Aorta (tissue), 5 donors: ENCODE results near the gene KIF14. TPM values are rescaled to one million over a fixed set of nuclear protein-coding genes. Genes with fewer than 3 reads are reported as not detected.

Source experiments
- ATAC-seq: fragments of 200-7000 bp; cut with Tn5 transposase; one replicate; pipeline ENCODE4 v1.9.1; 2022; ENCODE audit warnings: moderate library complexity; ENCODE audit not compliant: low FRiP score
- DNase-seq, 2 donors: peaks; one replicate each; pipeline ENCODE4 v3.0.0-alpha.2; 2020
- H3K27ac ChIP-seq, 2 donors: one replicate each; pipeline ENCODE4 v1.5.1; 2013; ENCODE audit warnings: low read length in 2 of 2, mild to moderate bottlenecking in 2 of 2, moderate library complexity in 2 of 2, control low read depth in 1 of 2, inconsistent platforms in 1 of 2, low read depth in 1 of 2
- H3K27me3 ChIP-seq, 2 donors: one replicate each; pipeline ENCODE4 v1.6.1; 2013; ENCODE audit warnings: control low read depth in 1 of 2, low read length in 1 of 2, mild to moderate bottlenecking in 1 of 2, moderate library complexity in 1 of 2; ENCODE audit not compliant: insufficient read depth in 2 of 2, control insufficient read depth in 1 of 2
- H3K36me3 ChIP-seq, 2 donors: one replicate each; pipeline ENCODE4 v1.6.1; 2013; ENCODE audit warnings: control low read depth in 1 of 2, low read length in 1 of 2, mild to moderate bottlenecking in 1 of 2; ENCODE audit not compliant: insufficient read depth in 2 of 2, control insufficient read depth in 1 of 2
- H3K4me1 ChIP-seq, 2 donors: one replicate each; pipeline ENCODE4 v1.6.1; 2013; ENCODE audit warnings: low read length in 2 of 2, control low read depth in 1 of 2, mild to moderate bottlenecking in 1 of 2, moderate library complexity in 1 of 2; ENCODE audit not compliant: insufficient read depth in 2 of 2, control insufficient read depth in 1 of 2
- H3K4me3 ChIP-seq, 2 donors: one replicate each; pipeline ENCODE4 v1.5.1; 2013; ENCODE audit warnings: low read length in 2 of 2, control low read depth in 1 of 2, mild to moderate bottlenecking in 1 of 2
- H3K9me3 ChIP-seq: one replicate; pipeline ENCODE4 v1.6.1; 2013; ENCODE audit warnings: mild to moderate bottlenecking, low read length; ENCODE audit not compliant: control insufficient read depth
- WGBS, 2 donors: extraction: QIAGEN DNeasy Blood & Tissue Kit; methylation state at CpG; one replicate each; pipeline ENCODE4 v1.1.7; 2013; 5-methylcytosine and 5-hydroxymethylcytosine counted together
- intact Hi-C, 2 donors: fragments of 100-400 bp; cut with DNase I; formaldehyde crosslinking; loops; one replicate each; pipeline versions ENCODE4 v1.14.2 to v1.15.0; 2022
- polyA plus RNA-seq, 2 donors: library from polyadenylated mRNA; stranded (reverse); fragments of 200-250 nt; gene quantifications; one replicate each; pipeline ENCODE4 v1.2.3, GENCODE V29; 2013
- total RNA-seq, 2 donors: library from RNA; stranded (reverse); fragmentation: NEBNext Ultra II Directional; extraction: Animal tissue kit (Norgen Biotek cat#: 25700); gene quantifications; one replicate each; pipeline ENCODE4 v1.2.1, GENCODE V29; 2021
- donor health status: healthy with polysubstance abuse.
- donor health status: Bipolar disorder and iron deficiency.
- donor health status: DM: no; HTN: no; CAD: no.
- donor health status: DM: no; HTN: no; CAD: no.
- donor health status: DM: yes; HTN: yes; CAD: no.

KIF14 gene
- total and polyA plus RNA-seq, 4 donors = 0.13 to 0.60 (median 0.18) TPM

DNA sequence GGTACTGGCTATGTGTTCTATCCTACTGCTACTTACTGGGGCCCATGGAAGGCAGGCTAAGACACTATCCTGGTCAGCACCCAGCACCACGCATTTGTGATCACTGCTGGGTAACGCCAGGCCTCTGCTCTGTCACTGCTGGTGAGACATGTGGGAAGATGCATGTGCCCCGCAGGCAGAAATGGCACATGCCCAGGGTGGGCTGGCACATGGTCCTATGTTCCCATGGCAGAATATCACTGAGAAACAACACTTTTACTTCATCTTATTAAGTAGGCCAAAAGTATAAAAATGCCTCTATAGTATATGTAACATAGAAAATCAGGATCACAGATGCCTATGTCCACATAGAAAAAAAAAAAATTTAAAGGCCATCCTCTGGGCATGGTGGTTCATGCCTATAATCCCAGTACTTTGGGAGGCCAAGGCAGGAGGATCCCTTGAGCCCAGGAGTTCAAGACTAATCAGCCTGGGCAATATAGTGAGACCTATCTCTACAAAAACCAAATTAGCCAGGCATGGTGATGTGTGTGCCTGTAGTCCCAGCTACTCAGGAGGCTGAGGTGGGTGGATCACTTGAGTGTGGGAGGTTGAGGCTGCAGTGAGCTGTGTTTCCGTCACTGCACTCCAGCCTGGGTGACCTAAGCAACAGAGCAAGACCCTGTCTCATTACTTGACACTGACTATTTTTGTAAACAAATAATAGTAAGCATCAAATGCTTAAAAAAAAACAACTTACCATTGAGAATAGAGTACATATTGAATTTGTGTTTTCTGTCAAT is 37.7 kb upstream of the KIF14 start:
- Histone ChIP-seq H3K27me3 (no peaks in the 10 kb centered on the region), H3K36me3 (peaks cover 4 to 5% of the 10 kb centered on the region in 2 donors), H3K4me3 (no peak overlapping the region), H3K27ac (no peak overlapping the region), H3K4me1 (no peaks in the 10 kb centered on the region), H3K9me3 (no peaks in the 10 kb centered on the region)
- DNase-seq (no peak), ATAC-seq (no peak)
- intact Hi-C loops = no loop called here
- WGBS, 2 donors = 93 to 96% methylated on average over 4 of the region's 4 CpGs

DNA sequence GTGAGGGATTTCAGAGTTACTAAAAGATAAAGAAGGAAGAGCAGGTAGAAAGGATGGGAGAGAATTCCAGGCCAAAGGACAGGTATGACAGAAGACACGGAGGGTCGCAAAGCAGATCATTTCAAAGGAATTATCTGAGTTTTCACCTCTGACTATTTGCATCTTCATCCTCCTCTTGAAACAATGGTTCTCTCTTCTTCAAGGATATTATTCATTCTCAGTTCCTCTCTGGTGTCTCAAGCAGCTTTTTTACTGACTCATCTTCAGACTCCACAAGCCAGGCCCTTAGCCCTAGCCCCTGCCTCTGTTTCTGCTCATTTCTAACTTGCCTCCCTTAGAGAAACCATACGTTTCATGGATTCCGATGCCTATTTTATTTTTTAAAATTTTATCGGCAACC is 34.1 kb upstream of the KIF14 start:
- no peak for DNase-seq
- no peaks in the 10 kb centered on the region for H3K9me3 ChIP-seq
- no peaks in the 10 kb centered on the region for H3K4me1 ChIP-seq
- ATAC-seq = no peak
- intact Hi-C loops = no loop called here
- no peaks in the 10 kb centered on the region for H3K27me3 ChIP-seq
- H3K36me3 ChIP-seq = peaks cover 7% of the 10 kb centered on the region in 2 donors
- H3K27ac ChIP-seq = no peak overlapping the region
- no peak overlapping the region for H3K4me3 ChIP-seq
- 95 to 97% methylated on average over 5 of the region's 5 CpGs for WGBS, 2 donors

DNA sequence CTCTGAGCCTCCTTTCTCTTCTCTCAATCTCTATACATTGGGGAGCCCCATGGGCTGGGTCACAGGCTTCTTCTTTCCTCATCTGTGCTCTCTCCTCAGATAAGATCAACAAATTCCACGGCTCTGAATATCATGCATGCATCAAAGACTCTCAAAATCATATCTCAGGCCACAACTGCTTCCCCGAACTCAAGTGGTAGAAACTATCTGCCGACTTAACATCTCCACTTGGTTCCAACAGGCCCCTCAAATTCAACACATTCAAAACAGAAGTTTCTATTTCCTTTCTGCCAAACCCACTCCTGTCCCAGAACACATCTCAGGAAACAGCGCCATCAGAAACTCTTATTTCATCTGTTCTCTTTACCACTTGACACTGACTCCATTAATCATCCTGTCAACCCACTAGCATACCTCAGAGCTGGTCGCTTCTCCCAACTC is 32.5 kb upstream of the KIF14 start:
- no peaks in the 10 kb centered on the region for H3K27me3 ChIP-seq
- H3K27ac ChIP-seq = no peak overlapping the region
- no peak for ATAC-seq
- no peak overlapping the region for H3K4me3 ChIP-seq
- intact Hi-C loops = no loop called here
- H3K4me1 ChIP-seq = no peaks in the 10 kb centered on the region
- H3K9me3 ChIP-seq = no peaks in the 10 kb centered on the region
- no peak for DNase-seq
- peaks cover 5 to 7% of the 10 kb centered on the region in 2 donors for H3K36me3 ChIP-seq
- WGBS, 2 donors = 77 to 82% methylated on average over 5 of the region's 5 CpGs

DNA sequence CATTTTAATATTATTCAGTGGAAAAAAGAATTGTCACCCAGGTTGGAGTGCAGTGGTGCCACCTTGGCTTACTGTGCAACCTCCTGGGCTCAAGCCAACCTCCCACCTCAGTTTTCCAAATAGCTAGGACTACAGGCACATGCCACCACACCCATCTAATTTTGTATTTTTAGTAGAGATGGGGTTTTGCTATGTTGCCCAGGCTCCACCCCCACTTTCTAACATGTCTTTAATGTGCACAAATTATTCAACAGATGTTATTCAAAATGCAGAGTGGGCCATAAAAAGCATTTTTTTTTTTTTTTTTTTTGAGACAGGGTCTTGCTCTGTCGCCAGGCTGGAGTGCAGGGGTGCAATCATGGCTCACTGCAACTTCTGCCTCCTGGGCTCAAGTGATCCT is 31.8 kb upstream of the KIF14 start:
- WGBS, 2 donors = 100% methylated on average over 1 of the region's 1 CpG
- no peak overlapping the region for H3K27ac ChIP-seq
- no peaks in the 10 kb centered on the region for H3K27me3 ChIP-seq
- H3K4me3 ChIP-seq = no peak overlapping the region
- no peaks in the 10 kb centered on the region for H3K4me1 ChIP-seq
- ATAC-seq = no peak
- H3K36me3 ChIP-seq = peaks cover 3 to 7% of the 10 kb centered on the region in 2 donors
- no peaks in the 10 kb centered on the region for H3K9me3 ChIP-seq
- DNase-seq = no peak
- intact Hi-C loops = no loop called here

DNA sequence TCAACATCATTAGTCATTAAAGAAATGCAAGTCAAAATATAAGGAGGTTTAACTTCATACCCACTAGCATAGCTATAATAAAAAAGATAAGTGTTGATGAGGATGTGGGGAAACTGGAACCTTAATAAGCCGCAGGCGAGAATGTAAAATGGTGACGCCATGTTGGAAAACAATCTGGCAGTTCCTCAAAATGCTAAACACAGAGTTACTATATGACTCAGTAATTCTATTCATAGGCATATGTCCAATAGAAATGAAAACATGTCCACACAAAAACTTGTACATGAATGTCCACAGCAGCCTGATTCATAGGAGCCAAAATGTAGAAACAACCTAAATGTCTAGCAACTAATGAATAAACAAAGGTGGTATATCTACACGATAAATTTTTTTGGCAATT is 26.0 kb upstream of the KIF14 start:
- no peak for ATAC-seq
- Histone ChIP-seq H3K4me3 (no peak overlapping the region), H3K36me3 (peaks cover 1 to 3% of the 10 kb centered on the region in 2 donors), H3K27ac (no peak overlapping the region), H3K9me3 (no peaks in the 10 kb centered on the region), H3K4me1 (no peaks in the 10 kb centered on the region), H3K27me3 (no peaks in the 10 kb centered on the region)
- intact Hi-C loops = no loop called here
- no peak for DNase-seq
- WGBS, 2 donors = 94 to 97% methylated on average over 4 of the region's 4 CpGs

DNA sequence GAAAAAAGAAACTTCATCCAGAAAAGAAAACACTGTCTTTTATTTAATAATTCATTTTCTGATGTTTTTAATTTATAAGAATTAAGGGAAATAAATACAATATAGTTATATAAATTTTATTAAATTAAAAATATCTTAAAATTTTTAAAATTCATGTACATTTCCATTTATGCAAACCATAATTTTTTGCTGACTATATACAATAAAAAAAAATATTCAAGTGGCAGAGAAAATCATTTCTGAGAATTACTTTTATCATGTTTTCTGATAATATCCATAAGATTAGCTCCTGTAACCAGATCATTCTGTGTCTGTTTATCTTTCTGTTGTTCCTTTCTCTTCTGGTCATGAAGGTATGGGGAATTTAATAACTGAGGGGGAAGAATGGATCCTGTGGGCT is 23.5 kb upstream of the KIF14 start:
- intact Hi-C loops = no loop called here
- ATAC-seq = no peak
- no peaks in the 10 kb centered on the region for H3K36me3 ChIP-seq

DNA sequence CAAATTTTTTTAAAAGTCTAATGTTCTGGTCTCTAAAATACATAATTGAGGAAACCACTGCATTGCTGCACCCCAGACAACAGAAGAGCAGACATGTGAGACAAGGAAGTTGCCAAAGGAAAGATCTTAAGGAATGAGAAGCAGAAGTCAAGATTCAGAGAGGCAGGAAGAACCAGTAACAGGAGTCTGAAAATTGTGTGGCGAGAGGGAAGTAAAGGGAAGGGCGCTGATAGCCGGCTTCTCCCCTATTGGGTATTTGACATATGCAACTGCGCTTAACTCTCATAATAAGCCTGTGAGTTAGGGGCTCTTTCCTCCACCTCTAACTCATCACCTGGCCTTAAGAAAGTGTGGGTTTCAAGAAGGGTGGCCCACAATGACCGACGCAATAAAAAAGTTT is 21.9 kb upstream of the KIF14 start:
- DNase-seq = no peak
- WGBS, 2 donors = 86 to 88% methylated on average over 6 of the region's 6 CpGs
- intact Hi-C loops = no loop called here
- Histone ChIP-seq H3K36me3 (no peaks in the 10 kb centered on the region), H3K4me1 (no peaks in the 10 kb centered on the region), H3K4me3 (no peak overlapping the region), H3K27me3 (no peaks in the 10 kb centered on the region), H3K9me3 (no peaks in the 10 kb centered on the region), H3K27ac (no peak overlapping the region)
- ATAC-seq = no peak

More for the DNA sequence above, 23.5 kb upstream of the KIF14 start:
- H3K4me1 ChIP-seq = no peaks in the 10 kb centered on the region
- H3K27ac ChIP-seq = no peak overlapping the region
- DNase-seq = no peak
- no peaks in the 10 kb centered on the region for H3K9me3 ChIP-seq
- no peak overlapping the region for H3K4me3 ChIP-seq
- no peaks in the 10 kb centered on the region for H3K27me3 ChIP-seq

DNA sequence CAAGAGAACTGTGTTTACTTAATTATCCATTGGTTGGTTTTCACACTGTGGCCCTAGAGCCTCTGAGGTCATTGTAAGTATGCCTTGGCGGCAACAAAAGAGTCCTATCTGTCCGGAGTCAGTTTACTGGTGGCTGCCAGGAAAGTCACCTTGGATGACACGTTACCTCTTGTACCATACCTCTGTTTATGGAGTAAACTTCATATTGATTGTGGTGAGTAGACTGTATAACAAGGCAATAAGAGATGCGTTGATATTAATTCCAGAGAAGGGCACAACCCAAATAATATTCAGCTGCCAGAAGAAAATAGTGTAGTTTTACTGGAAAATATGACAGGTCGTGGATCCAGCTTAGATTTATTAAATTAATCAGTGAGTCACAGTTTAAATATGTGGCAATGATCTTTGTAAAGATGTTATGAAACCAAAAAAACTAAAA is 20.4 kb upstream of the KIF14 start:
- no peaks in the 10 kb centered on the region for H3K9me3 ChIP-seq
- no peak overlapping the region for H3K27ac ChIP-seq
- no peaks in the 10 kb centered on the region for H3K36me3 ChIP-seq
- ATAC-seq (no peak), DNase-seq (no peak)
- H3K27me3 ChIP-seq = no peaks in the 10 kb centered on the region
- WGBS, 2 donors = 69 to 71% methylated on average over 5 of the region's 5 CpGs
- no peaks in the 10 kb centered on the region for H3K4me1 ChIP-seq
- intact Hi-C loops = no loop called here
- H3K4me3 ChIP-seq = no peak overlapping the region

DNA sequence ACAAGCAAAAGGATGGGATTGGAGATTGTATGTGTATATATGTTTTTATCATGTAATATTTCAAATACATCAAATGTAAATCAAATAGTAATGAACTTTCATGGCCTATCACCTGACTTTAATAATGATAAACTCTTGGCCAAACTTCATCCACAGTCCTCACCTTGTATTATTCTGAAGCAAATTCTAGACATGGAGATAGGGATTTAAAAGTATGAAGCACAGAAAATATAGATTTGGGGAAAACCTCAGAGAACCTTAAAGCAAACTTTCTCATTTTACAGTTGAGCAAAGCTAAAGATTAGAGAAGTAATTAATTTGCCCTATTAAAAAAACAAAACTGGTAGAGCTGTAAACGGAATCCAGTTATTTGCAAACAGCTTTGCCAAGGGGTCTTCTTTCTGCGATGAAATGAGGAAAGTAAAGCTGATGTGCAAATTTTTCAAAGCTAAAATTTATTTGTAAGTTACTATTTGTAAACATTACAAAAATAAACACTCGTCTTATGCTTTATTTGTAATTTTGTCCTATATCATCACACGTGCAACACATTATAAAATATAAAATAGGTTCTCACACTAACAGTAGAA is 19.9 kb upstream of the KIF14 start:
- H3K36me3 ChIP-seq = no peaks in the 10 kb centered on the region
- no peaks in the 10 kb centered on the region for H3K4me1 ChIP-seq
- ATAC-seq (no peak), DNase-seq (no peak)
- intact Hi-C loops = no loop called here
- H3K27ac ChIP-seq = no peak overlapping the region
- H3K27me3 ChIP-seq = no peaks in the 10 kb centered on the region
- H3K9me3 ChIP-seq = no peaks in the 10 kb centered on the region
- H3K4me3 ChIP-seq = no peak overlapping the region
- WGBS, 2 donors = 96% methylated on average over 4 of the region's 4 CpGs
